Left forelimb (tissue), 1 donor: ENCODE measurements around the gene THG1L.

Experiments used
- DNase-seq: peaks from one replicate; pipeline ENCODE4 v3.0.0-alpha.2; 2018; ENCODE audit warnings: low spot score

The THG1L gene

GRCh38 chr5:157758706-157759105 is 27.5 kb downstream of the THG1L start:
- no peak for DNase-seq

GRCh38 chr5:157761690-157762621 is 30.7 kb downstream of the THG1L start:
- DNase-seq = no peak

GRCh38 chr5:157764531-157764930 is 33.3 kb downstream of the THG1L start:
- DNase-seq = no peak

GRCh38 chr5:157766442-157766841 is 35.2 kb downstream of the THG1L start:
- DNase-seq = no peak

GRCh38 chr5:157766902-157767301 is 35.7 kb downstream of the THG1L start:
- no peak for DNase-seq

- DNase-seq = no peak
Measured at GRCh38 chr5:157767689-157768088, 36.5 kb downstream of the THG1L start.

GRCh38 chr5:157770665-157771064 is 39.4 kb downstream of the THG1L start:
- no peak for DNase-seq

GRCh38 chr5:157772127-157772526 is 40.9 kb downstream of the THG1L start:
- no peak for DNase-seq

GRCh38 chr5:157778121-157778805 is 47.0 kb downstream of the THG1L start:
- no peak for DNase-seq

GRCh38 chr5:157779221-157779620 is 48.0 kb downstream of the THG1L start:
- no peak for DNase-seq

GRCh38 chr5:157785801-157786200 is 54.6 kb downstream of the THG1L start:
- DNase-seq = no peak
